Liver (tissue), 9 donors: ENCODE measurements around the gene LNX1. TPM values are rescaled to one million over a fixed set of nuclear protein-coding genes. Genes with fewer than 3 reads are reported as not detected.

Experiments used
- DNase-seq: peaks from one replicate; pipeline ENCODE4 v3.0.0-alpha.2; 2017; ENCODE audit warnings: low spot score
- H3K27ac ChIP-seq, 2 donors: one replicate each; pipeline ENCODE4 v1.7.0; 2013; ENCODE audit warnings: inconsistent platforms in 2 of 2, low read length in 2 of 2, control low read depth in 1 of 2, low read depth in 1 of 2, mild to moderate bottlenecking in 1 of 2
- H3K27me3 ChIP-seq, 4 donors: one replicate each; pipeline versions ENCODE4 v1.6.1 to v1.7.0; 2013; ENCODE audit warnings: low read length in 3 of 4, inconsistent platforms in 1 of 4, mild to moderate bottlenecking in 1 of 4, moderate library complexity in 1 of 4; ENCODE audit not compliant: control insufficient read depth in 4 of 4, insufficient read depth in 4 of 4
- H3K36me3 ChIP-seq, 4 donors: one replicate each; pipeline versions ENCODE4 v1.6.1 to v1.7.0; 2013; ENCODE audit warnings: low read length in 3 of 4, mild to moderate bottlenecking in 3 of 4, low read depth in 1 of 4, moderate library complexity in 1 of 4; ENCODE audit not compliant: control insufficient read depth in 4 of 4, insufficient read depth in 3 of 4
- H3K4me1 ChIP-seq, 4 donors: one replicate each; pipeline versions ENCODE4 v1.6.1 to v1.7.0; 2013; ENCODE audit warnings: low read length in 3 of 4, mild to moderate bottlenecking in 3 of 4, moderate library complexity in 1 of 4; ENCODE audit not compliant: control insufficient read depth in 4 of 4, insufficient read depth in 4 of 4
- H3K4me3 ChIP-seq, 3 donors: one replicate each; pipeline versions ENCODE4 v1.6.1 to v1.7.0; 2013; ENCODE audit warnings: low read length in 3 of 3, control low read depth in 1 of 3, low read depth in 1 of 3, mild to moderate bottlenecking in 1 of 3
- H3K9ac ChIP-seq, 2 donors: one replicate each; pipeline ENCODE4 v1.7.0; 2013; ENCODE audit warnings: low read length in 2 of 2, mild to moderate bottlenecking in 2 of 2, moderate library complexity in 2 of 2, control low read depth in 1 of 2, low read depth in 1 of 2
- H3K9me3 ChIP-seq, 4 donors: one replicate each; pipeline versions ENCODE4 v1.6.1 to v1.7.0; 2013; ENCODE audit warnings: low read length in 3 of 4; ENCODE audit not compliant: control insufficient read depth in 4 of 4
- FOXA1 ChIP-seq: IDR thresholded peaks from 2 replicates; pipeline ENCODE4 v1.6.1; 2016; ENCODE audit warnings: antibody characterized with exemption
- FOXA2 ChIP-seq: IDR thresholded peaks from 2 replicates; pipeline ENCODE4 v1.6.1; 2016; ENCODE audit warnings: antibody characterized with exemption
- GABPA ChIP-seq, 2 donors: IDR thresholded peaks in 1 of 2; conservative IDR thresholded peaks in 1 of 2; 2 replicates each; pipeline ENCODE4 v1.6.1; 2016; ENCODE audit warnings: antibody characterized with exemption in 2 of 2, mild to moderate bottlenecking in 1 of 2, moderate library complexity in 1 of 2
- HNF4G ChIP-seq: IDR thresholded peaks from 2 replicates; pipeline ENCODE4 v1.6.1; 2016; ENCODE audit warnings: antibody characterized with exemption
- JUND ChIP-seq, 2 donors: IDR thresholded peaks; 2 replicates each; pipeline ENCODE4 v1.6.1; 2016; ENCODE audit warnings: antibody characterized with exemption in 2 of 2
- NR2F2 ChIP-seq: IDR thresholded peaks from 2 replicates; pipeline ENCODE4 v1.6.1; 2016; ENCODE audit warnings: antibody characterized with exemption
- RAD21 ChIP-seq, 2 donors: IDR thresholded peaks; 2 replicates each; pipeline ENCODE4 v1.6.1; 2016; ENCODE audit warnings: antibody characterized with exemption in 2 of 2, mild to moderate bottlenecking in 2 of 2
- RXRA ChIP-seq, 2 donors: IDR thresholded peaks; 2 replicates each; pipeline ENCODE4 v1.6.1; 2017 to 2018; ENCODE audit warnings: antibody characterized with exemption in 2 of 2, mild to moderate bottlenecking in 1 of 2
- YY1 ChIP-seq: IDR thresholded peaks from 2 replicates; pipeline ENCODE4 v1.6.1; 2016; ENCODE audit warnings: antibody characterized with exemption, mild to moderate bottlenecking
- WGBS: extraction: QIAGEN DNeasy Blood & Tissue Kit; methylation state at CpG from one replicate; pipeline ENCODE4 v1.1.7; 2013; 5-methylcytosine and 5-hydroxymethylcytosine counted together
- polyA plus RNA-seq, 2 donors: library from polyadenylated mRNA; stranded (reverse) in 1 of 2; unstranded in 1 of 2; fragments of 200-250 nt in 1 of 2; fragments of >200 nt in 1 of 2; fragmentation: Nextera tagmentation in 1 of 2; extraction: Ambion mirVana in 1 of 2; gene quantifications; one replicate each; pipeline versions ENCODE4 v1.2.1 to v1.2.3, GENCODE V29; 2013 to 2015
- total RNA-seq, 2 donors: library from RNA; depleted of rRNA; stranded (reverse); fragments of >200 nt; gene quantifications; one replicate each; pipeline ENCODE4 v1.2.3, GENCODE V29; 2014
- TF ChIP-seq, protein P1 (sequence below): IDR thresholded peaks from 2 replicates; pipeline ENCODE4 v1.6.1; 2016; ENCODE audit warnings: antibody characterized with exemption, mild to moderate bottlenecking
- TF ChIP-seq, protein P2 (sequence below): IDR thresholded peaks from 2 replicates; pipeline ENCODE4 v1.6.1; 2016; ENCODE audit warnings: antibody characterized with exemption
- TF ChIP-seq, protein P3 (sequence below): IDR thresholded peaks from 2 replicates; pipeline ENCODE4 v1.6.1; 2016; ENCODE audit warnings: antibody characterized with exemption
- TF ChIP-seq, protein P4 (sequence below): fragments of 150-350 bp; IDR thresholded peaks from 2 replicates; pipeline ENCODE4 v1.5.1; 2017; ENCODE audit warnings: improper control_type of control experiment, low read depth, low read length; ENCODE audit not compliant: missing input control
- donor health status: healthy.
- donor health status: healthy.
- donor health status: healthy.
- donor health status: healthy.
- donor health status: healthy.

Gene LNX1
- total and polyA plus RNA-seq, 4 donors, result 1.5 to 3.4 (median 2.3) TPM

DNA sequence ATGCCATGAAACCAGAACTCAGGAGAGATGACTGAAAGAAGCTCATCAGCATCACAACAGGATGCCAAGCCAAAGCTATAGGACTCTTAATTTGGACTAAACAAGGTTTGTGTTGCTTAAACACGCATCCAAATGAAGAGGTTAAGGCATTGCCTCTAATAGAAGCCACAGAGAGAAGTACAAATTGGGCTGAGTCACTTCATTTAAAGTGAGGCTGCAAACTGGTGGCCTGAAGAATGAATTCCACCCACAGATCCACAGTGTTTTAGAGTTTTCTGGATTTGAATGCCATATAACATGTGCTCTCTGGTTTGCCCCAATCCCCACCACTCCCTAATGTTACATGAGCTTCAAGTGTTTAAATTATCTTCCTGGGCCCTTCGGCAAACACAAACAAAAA is 110.4 kb downstream of the LNX1 start (continued):
- TF ChIP-seq, protein P1, sequence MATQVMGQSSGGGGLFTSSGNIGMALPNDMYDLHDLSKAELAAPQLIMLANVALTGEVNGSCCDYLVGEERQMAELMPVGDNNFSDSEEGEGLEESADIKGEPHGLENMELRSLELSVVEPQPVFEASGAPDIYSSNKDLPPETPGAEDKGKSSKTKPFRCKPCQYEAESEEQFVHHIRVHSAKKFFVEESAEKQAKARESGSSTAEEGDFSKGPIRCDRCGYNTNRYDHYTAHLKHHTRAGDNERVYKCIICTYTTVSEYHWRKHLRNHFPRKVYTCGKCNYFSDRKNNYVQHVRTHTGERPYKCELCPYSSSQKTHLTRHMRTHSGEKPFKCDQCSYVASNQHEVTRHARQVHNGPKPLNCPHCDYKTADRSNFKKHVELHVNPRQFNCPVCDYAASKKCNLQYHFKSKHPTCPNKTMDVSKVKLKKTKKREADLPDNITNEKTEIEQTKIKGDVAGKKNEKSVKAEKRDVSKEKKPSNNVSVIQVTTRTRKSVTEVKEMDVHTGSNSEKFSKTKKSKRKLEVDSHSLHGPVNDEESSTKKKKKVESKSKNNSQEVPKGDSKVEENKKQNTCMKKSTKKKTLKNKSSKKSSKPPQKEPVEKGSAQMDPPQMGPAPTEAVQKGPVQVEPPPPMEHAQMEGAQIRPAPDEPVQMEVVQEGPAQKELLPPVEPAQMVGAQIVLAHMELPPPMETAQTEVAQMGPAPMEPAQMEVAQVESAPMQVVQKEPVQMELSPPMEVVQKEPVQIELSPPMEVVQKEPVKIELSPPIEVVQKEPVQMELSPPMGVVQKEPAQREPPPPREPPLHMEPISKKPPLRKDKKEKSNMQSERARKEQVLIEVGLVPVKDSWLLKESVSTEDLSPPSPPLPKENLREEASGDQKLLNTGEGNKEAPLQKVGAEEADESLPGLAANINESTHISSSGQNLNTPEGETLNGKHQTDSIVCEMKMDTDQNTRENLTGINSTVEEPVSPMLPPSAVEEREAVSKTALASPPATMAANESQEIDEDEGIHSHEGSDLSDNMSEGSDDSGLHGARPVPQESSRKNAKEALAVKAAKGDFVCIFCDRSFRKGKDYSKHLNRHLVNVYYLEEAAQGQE, result no peak
- no peak for TF ChIP-seq GABPA (IDR thresholded peaks at IDR 0.05 in 1 of 2, conservative IDR thresholded peaks at IDR 0.05 in 1 of 2)
- no peak for TF ChIP-seq RAD21 (IDR thresholded peaks at IDR 0.05)
- TF ChIP-seq, protein P2, sequence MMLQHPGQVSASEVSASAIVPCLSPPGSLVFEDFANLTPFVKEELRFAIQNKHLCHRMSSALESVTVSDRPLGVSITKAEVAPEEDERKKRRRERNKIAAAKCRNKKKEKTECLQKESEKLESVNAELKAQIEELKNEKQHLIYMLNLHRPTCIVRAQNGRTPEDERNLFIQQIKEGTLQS, result no peak
- TF ChIP-seq FOXA2, result no peak
- TF ChIP-seq YY1, result no peak
- TF ChIP-seq JUND (IDR thresholded peaks at IDR 0.05), result no peak
- no peak for TF ChIP-seq FOXA1
- no peak for TF ChIP-seq NR2F2
- no peak for TF ChIP-seq RXRA (IDR thresholded peaks at IDR 0.05)
- TF ChIP-seq, protein P3, sequence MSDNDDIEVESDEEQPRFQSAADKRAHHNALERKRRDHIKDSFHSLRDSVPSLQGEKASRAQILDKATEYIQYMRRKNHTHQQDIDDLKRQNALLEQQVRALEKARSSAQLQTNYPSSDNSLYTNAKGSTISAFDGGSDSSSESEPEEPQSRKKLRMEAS, result no peak
- no peak for TF ChIP-seq HNF4G

DNA sequence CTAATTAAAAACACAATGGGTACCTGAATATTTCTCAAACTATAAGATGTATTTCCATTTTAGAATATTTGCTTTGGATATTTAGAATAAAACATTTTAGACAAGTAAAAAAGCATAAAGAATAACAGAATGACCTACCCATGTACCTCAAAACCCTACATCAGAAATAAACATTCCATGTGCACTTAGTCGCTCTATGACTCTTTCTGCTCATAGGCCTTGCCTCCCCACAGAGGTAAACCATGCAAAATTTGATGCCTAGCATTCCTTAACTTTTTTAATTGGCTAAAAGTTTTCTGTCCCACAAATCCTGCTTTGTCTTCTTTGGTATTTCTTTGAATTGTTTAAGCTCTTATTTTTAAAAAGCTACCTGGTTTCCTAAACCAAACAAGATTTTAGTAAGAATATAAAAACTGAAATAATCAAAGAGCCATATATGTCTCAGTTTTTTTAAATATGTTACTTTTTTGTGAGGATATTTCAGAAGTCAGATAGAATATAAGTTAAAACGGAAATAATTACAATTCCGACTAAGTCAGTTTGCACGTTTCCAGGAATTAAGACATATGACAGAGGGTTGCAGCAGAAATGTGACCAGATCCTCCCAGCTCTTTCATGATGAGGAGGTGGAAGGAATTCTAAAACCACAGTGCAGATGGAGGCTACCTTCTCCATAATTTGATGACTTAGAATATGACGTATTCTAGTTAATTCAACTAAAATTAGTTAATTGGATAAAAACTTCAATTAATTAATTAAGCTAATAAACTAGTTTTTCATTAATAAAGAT is 111.4 kb downstream of the LNX1 start:
- no peak for DNase-seq
- 86% methylated on average over 5 of the region's 5 CpGs for WGBS
- Histone ChIP-seq H3K27me3 (no peaks in the 10 kb centered on the region), H3K9me3 (no peaks in the 10 kb centered on the region), H3K9ac (no peak overlapping the region), H3K4me1 (no peaks in the 10 kb centered on the region), H3K36me3 (peaks cover 0 to 15% (median 9%) of the 10 kb centered on the region in 4 donors), H3K27ac (no peak overlapping the region), H3K4me3 (no peak overlapping the region)
- TF ChIP-seq, protein P1, result no peak
- no peak for TF ChIP-seq RXRA (IDR thresholded peaks at IDR 0.05)
- TF ChIP-seq, protein P4, sequence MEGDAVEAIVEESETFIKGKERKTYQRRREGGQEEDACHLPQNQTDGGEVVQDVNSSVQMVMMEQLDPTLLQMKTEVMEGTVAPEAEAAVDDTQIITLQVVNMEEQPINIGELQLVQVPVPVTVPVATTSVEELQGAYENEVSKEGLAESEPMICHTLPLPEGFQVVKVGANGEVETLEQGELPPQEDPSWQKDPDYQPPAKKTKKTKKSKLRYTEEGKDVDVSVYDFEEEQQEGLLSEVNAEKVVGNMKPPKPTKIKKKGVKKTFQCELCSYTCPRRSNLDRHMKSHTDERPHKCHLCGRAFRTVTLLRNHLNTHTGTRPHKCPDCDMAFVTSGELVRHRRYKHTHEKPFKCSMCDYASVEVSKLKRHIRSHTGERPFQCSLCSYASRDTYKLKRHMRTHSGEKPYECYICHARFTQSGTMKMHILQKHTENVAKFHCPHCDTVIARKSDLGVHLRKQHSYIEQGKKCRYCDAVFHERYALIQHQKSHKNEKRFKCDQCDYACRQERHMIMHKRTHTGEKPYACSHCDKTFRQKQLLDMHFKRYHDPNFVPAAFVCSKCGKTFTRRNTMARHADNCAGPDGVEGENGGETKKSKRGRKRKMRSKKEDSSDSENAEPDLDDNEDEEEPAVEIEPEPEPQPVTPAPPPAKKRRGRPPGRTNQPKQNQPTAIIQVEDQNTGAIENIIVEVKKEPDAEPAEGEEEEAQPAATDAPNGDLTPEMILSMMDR, result no peak
